ENCODE results near the gene PCDH9.
"Not testable (repeated sequence)": the region's sequence is repeated elsewhere in the genome, so short reads cannot be mapped to it uniquely, and the experiment has no call there.

Gene PCDH9

GRCh38 chr13:66627512-66627911 is 602.6 kb downstream of the PCDH9 start:
- no peak overlapping the region for H3K4me3 ChIP-seq (ENCODE audit: low read depth, low read length)
- no peak for TF ChIP-seq CTCF (IDR thresholded peaks at IDR 0.05; ENCODE audit: low read depth, low read length)

GRCh38 chr13:66624302-66624701 is 605.8 kb downstream of the PCDH9 start:
- no peak overlapping the region for H3K4me3 ChIP-seq (ENCODE audit: low read depth, low read length)
- no peak for TF ChIP-seq CTCF (IDR thresholded peaks at IDR 0.05; ENCODE audit: low read depth, low read length)

DNA sequence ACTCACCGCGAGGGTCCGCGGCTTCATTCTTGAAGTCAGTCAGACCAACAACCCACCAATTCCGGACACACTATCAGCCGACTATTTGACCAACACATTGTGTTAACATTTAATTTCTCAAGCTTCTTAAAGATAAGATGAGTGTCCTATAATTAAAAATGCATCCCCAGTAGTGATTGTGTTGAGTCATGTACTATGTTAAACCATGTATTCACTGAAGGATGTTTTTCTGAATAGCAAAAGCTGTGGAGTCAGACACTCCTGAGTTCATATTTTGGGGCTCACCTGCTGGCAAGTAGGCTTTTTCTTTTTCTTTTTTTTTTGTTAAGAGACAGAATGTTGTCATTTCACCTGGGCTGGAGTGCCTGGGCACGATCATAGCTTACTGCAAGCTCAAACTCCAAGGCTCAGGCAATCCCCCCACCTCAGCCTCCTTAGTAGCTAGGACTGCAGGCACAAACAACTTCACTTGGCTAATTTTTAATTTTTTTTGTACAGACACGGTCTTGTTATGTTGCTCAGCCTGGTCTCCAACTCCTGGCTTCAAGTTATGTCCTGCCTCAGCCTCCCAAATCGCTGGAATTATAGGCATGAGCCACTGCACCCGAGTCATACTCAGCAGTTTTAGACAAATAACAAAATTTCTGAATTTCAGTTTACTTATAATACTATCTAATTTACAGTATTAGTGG is 606.9 kb downstream of the PCDH9 start:
- no peak for TF ChIP-seq CTCF (IDR thresholded peaks at IDR 0.05; ENCODE audit: low read depth, low read length)
- H3K4me3 ChIP-seq (ENCODE audit: low read depth, low read length), result no peak overlapping the region

DNA sequence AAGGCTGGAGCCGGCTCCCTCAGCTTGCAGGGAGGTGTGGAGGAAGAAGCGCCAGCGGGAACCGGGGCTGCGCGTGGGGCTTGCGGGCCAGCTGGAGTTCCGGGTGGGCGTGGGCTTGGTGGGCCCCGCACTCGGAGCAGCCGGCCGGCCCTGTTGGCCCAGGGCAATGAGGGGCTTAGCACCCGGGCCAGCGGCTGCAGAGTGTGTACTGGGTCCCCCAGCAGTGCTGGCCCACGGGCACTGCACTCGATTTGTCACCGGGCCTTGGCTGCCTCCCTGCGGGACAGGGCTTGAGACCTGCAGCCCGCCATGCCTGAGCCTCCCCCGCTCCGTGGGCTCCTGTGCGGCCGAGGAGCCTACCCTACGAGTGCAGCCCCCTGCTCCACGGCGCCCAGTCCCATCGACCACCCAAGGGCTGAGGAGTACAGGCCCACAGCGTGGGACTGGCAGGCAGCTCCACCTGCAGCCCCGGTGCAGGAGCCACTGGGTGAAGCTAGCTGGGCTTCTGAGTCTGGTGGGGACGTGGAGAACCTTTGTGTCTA is 608.2 kb downstream of the PCDH9 start:
- H3K4me3 ChIP-seq (ENCODE audit: low read depth, low read length), result not testable (repeated sequence)

- H3K4me3 ChIP-seq (ENCODE audit: low read depth, low read length), result no peak overlapping the region
- peak; percentile 24; the same call in 1 of the 2 replicates for TF ChIP-seq CTCF (IDR thresholded peaks at IDR 0.05; ENCODE audit: low read depth, low read length)
These were observed 611.4 kb downstream of the PCDH9 start for GRCh38 chr13:66618702-66619101.

GRCh38 chr13:66617786-66618185 is 612.4 kb downstream of the PCDH9 start:
- TF ChIP-seq CTCF (IDR thresholded peaks at IDR 0.05; ENCODE audit: low read depth, low read length), result no peak

DNA sequence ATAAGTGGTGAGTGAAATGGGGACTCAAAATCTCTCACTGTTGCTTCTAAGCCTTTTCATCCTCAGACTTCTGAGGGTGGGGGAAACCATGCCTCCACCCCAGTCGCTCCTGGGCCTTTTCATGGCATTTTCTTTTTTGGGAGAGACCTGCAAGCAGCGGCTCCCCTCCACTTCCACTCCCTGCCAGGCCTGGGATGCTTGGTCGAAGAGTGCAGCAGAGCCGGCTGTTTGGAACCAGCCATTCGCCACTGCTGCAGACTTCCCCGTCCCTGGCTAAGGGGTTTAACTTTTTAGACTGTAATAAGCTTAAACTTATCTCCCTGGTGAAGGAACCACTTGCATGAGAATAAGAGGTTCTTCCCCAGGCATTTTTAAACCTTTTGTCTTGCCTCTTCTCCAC is 617.2 kb downstream of the PCDH9 start:
- no peak for TF ChIP-seq CTCF (IDR thresholded peaks at IDR 0.05; ENCODE audit: low read depth, low read length)

More at GRCh38 chr13:66617786-66618185, 612.4 kb downstream of the PCDH9 start:
- H3K4me3 ChIP-seq (ENCODE audit: low read depth, low read length), result no peak overlapping the region

GRCh38 chr13:66586489-66586888 is 643.6 kb downstream of the PCDH9 start:
- H3K4me3 ChIP-seq (ENCODE audit: low read depth, low read length), result no peak overlapping the region
- TF ChIP-seq CTCF (IDR thresholded peaks at IDR 0.05; ENCODE audit: low read depth, low read length), result no peak

More for the DNA sequence above, 617.2 kb downstream of the PCDH9 start:
- H3K4me3 ChIP-seq (ENCODE audit: low read depth, low read length), result no peak overlapping the region
